ENCODE data around the gene TCERG1.

The TCERG1 gene

DNA sequence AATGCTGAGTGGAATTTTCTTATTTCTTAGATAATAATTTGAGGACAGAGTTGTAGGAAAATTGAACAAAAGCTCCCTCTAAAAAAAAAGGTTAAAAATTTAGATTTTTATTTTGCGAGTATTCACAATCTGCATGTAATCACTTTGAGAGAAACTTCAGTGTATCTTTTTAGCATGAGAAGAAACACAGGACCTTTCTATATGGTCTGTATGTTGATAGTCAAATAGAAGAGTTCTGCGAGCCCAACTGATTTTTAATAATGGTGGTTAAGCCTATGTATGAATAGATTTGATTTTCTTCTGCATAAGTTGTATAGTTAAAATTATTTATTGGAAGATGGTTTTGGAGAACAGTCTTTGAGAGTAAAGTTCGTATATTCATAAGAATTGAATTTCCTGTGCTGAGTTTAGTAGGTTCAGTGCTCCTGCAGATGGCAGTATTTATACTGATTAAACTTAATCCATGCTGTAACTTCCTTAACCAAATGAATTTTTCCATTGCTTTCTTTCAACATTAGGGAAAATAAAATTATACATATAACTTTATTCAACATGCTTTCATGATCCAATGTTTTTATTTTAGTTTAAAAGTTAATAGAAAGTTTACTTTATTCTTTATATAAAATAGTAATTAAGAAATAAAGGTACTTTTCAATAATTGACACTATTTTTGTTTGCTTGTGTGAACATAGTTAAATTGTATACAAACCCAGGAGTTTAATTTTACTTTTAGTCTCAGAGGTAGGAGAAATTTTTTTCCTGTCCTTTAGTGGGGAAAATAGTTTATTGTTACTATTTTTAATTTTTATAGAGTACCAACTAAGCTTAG lies 19.6 kb downstream of the TCERG1 start:
- Histone ChIP-seq H3K27ac (no peak overlapping the region), H3K36me3 (peaks cover 52% of the 10 kb centered on the region), H3K4me3 (ENCODE audit: low read depth in 1 of 2, low read length in 1 of 2) (no peak overlapping the region), H3K4me1 (ENCODE audit: control insufficient read depth in 1 of 2, insufficient read depth in 1 of 2, low read depth in 1 of 2, low read length in 1 of 2) (no peaks in the 10 kb centered on the region), H3K9me3 (no peaks in the 10 kb centered on the region), H3K27me3 (no peaks in the 10 kb centered on the region)
- TF ChIP-seq, protein P1, sequence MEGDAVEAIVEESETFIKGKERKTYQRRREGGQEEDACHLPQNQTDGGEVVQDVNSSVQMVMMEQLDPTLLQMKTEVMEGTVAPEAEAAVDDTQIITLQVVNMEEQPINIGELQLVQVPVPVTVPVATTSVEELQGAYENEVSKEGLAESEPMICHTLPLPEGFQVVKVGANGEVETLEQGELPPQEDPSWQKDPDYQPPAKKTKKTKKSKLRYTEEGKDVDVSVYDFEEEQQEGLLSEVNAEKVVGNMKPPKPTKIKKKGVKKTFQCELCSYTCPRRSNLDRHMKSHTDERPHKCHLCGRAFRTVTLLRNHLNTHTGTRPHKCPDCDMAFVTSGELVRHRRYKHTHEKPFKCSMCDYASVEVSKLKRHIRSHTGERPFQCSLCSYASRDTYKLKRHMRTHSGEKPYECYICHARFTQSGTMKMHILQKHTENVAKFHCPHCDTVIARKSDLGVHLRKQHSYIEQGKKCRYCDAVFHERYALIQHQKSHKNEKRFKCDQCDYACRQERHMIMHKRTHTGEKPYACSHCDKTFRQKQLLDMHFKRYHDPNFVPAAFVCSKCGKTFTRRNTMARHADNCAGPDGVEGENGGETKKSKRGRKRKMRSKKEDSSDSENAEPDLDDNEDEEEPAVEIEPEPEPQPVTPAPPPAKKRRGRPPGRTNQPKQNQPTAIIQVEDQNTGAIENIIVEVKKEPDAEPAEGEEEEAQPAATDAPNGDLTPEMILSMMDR (IDR thresholded peaks at IDR 0.05) = no peak

DNA sequence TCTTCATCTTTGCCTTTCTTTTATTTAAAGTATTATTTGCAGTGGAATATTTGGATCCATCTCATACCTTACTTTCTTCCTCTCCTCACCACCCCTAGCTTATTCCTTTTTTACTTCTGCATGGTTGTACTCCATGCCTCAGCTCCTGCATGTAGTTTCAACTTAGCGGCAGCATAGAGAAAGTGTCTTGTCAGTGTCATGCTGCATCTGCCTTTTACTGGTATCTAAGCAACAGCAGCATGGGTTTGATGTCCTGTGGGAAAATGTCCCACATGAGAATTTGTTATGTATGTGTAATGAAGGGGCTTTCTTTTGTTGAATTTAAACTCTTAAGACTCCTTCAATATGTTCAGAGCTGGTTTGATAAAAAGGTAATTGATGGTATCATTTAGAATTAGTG lies 20.6 kb downstream of the TCERG1 start:
- no peaks in the 10 kb centered on the region for H3K9me3 ChIP-seq
- TF ChIP-seq, protein P1 (IDR thresholded peaks at IDR 0.05) = no peak
- no peaks in the 10 kb centered on the region for H3K27me3 ChIP-seq
- no peak overlapping the region for H3K27ac ChIP-seq
- no peak overlapping the region for H3K4me3 ChIP-seq (ENCODE audit: low read depth in 1 of 2, low read length in 1 of 2)
- peaks cover 62% of the 10 kb centered on the region for H3K36me3 ChIP-seq
- no peaks in the 10 kb centered on the region for H3K4me1 ChIP-seq (ENCODE audit: control insufficient read depth in 1 of 2, insufficient read depth in 1 of 2, low read depth in 1 of 2, low read length in 1 of 2)

DNA sequence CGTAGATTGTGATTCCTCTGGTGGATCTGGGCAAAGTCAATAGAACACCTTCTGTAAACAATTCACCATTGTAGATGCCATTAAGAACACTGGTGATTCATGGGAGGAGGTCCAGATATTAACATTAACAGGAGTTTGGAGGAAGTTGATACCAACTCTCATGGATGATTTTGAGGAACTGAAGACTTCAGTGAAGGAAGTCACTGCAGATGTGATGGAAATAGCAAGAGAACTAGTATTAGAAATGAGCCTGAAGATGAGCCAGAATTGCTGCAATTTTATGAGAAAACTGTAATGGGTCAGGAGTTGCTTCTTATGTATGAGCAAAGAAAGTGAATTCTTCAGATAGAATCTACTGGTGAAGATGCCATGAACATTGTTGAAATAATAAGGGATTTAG lies 26.9 kb downstream of the TCERG1 start:
- Histone ChIP-seq H3K36me3 (peaks cover 46% of the 10 kb centered on the region), H3K27me3 (no peaks in the 10 kb centered on the region), H3K4me1 (ENCODE audit: control insufficient read depth in 1 of 2, insufficient read depth in 1 of 2, low read depth in 1 of 2, low read length in 1 of 2) (no peaks in the 10 kb centered on the region)

DNA sequence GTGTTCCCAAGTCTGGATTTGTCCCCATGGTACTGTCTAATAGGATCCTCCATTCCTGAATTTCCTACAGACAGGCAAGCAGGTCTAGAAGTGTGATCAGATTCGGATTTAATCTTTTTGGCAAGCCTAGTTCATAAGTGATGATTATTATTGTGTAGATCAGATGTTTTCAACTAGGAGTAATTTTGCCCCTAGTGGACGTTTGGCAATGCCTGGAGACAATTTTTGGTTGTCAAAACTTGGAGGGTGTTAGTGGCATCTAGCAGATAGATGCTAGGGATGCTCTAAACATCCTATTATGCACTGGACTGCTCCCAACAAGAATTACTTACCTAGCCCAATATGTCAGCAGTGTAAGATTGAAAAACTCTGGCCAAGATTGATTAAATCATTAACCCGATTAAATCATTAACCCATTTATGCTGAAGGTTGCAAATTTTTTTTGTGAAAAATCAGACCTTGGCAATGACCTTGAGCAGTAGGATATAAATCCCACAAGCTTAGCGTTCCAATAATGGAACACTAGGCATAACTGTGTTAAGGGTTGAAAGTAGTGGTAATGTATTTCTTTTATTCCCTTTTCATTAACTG lies 28.2 kb downstream of the TCERG1 start:
- Histone ChIP-seq H3K27ac (no peak overlapping the region), H3K36me3 (peaks cover 44% of the 10 kb centered on the region), H3K9me3 (no peaks in the 10 kb centered on the region), H3K4me1 (ENCODE audit: control insufficient read depth in 1 of 2, insufficient read depth in 1 of 2, low read depth in 1 of 2, low read length in 1 of 2) (no peaks in the 10 kb centered on the region), H3K27me3 (no peaks in the 10 kb centered on the region), H3K4me3 (ENCODE audit: low read depth in 1 of 2, low read length in 1 of 2) (no peak overlapping the region)
- TF ChIP-seq, protein P1 (IDR thresholded peaks at IDR 0.05) = no peak

More for the DNA sequence above, 26.9 kb downstream of the TCERG1 start:
- Histone ChIP-seq H3K4me3 (ENCODE audit: low read depth in 1 of 2, low read length in 1 of 2) (no peak overlapping the region), H3K27ac (no peak overlapping the region), H3K9me3 (no peaks in the 10 kb centered on the region)
- TF ChIP-seq, protein P1 (IDR thresholded peaks at IDR 0.05) = no peak

DNA sequence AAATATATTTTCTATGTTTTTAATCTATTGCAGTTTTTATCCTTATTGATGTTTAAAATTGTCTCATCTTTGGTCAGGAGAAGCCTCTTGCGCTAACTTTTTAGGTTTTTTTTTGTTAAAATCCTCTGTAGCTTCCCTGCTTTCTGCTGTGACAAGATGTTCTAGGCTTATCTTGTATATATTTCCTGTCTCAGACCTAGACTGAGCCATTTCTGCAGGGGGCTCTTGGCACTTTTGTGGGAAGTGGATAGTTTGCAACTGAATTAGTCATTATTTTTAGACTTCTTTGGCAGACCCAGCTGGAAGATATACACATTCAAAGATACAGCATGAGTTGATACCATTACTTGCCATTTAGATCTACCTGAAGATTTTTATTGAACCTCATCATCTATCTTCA lies 28.8 kb downstream of the TCERG1 start:
- H3K36me3 ChIP-seq = peaks cover 43% of the 10 kb centered on the region
- no peaks in the 10 kb centered on the region for H3K27me3 ChIP-seq
- TF ChIP-seq, protein P1 (IDR thresholded peaks at IDR 0.05) = no peak
- H3K4me3 ChIP-seq (ENCODE audit: low read depth in 1 of 2, low read length in 1 of 2) = no peak overlapping the region
- no peaks in the 10 kb centered on the region for H3K9me3 ChIP-seq
- no peaks in the 10 kb centered on the region for H3K4me1 ChIP-seq (ENCODE audit: control insufficient read depth in 1 of 2, insufficient read depth in 1 of 2, low read depth in 1 of 2, low read length in 1 of 2)
- no peak overlapping the region for H3K27ac ChIP-seq
